Right lobe of liver (tissue), 4 donors: ENCODE measurements around the gene UHRF2.

ENCODE experiments used
- POLR2A ChIP-seq: fragments of 450-650 bp; IDR thresholded peaks from one replicate; pipeline ENCODE4 v1.6.1; 2017; ENCODE audit warnings: antibody characterized with exemption, mild to moderate bottlenecking
- TF ChIP-seq, protein P1 (sequence below), 4 donors: fragments of 200-600 bp in 3 of 4; fragments of 450-650 bp in 1 of 4; IDR thresholded peaks; one replicate each; pipeline versions ENCODE4 v1.5.1 to v1.8.0; 2016 to 2022; ENCODE audit warnings: antibody characterized with exemption in 4 of 4, mild to moderate bottlenecking in 2 of 4
- donor health status: DM: no; HTN: no; CAD: no.
- donor health status: DM: no; HTN: no; CAD: no.
- donor health status: DM: no; HTN: yes; CAD: no.

DNA sequence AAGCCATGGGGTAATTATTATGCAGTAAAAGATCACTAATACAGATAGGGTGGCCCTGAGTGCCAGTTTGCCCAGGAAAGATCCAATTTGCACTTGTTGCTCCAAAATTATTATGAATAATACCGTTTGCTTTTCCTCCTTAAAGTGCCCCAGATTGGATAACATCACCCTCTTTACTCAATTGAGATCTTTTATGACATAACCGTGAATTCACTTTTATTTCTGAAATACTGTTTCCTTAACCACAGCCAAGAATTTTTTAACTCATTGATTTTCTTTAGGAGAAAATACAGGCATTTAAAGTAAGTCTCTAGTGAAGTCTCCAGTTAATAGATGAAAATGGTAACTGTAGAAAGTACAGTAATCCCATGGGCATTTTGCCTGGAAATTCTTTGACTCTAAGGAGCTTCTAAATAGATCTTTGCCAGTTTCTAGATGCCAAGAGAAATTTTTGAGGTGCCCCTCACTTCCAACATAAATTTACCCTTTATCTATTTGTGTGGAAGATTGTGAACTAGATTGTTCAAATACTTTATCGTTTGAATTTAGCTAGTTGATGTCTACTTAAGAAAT lies 99.2 kb downstream of the UHRF2 start:
- TF ChIP-seq, protein P1, sequence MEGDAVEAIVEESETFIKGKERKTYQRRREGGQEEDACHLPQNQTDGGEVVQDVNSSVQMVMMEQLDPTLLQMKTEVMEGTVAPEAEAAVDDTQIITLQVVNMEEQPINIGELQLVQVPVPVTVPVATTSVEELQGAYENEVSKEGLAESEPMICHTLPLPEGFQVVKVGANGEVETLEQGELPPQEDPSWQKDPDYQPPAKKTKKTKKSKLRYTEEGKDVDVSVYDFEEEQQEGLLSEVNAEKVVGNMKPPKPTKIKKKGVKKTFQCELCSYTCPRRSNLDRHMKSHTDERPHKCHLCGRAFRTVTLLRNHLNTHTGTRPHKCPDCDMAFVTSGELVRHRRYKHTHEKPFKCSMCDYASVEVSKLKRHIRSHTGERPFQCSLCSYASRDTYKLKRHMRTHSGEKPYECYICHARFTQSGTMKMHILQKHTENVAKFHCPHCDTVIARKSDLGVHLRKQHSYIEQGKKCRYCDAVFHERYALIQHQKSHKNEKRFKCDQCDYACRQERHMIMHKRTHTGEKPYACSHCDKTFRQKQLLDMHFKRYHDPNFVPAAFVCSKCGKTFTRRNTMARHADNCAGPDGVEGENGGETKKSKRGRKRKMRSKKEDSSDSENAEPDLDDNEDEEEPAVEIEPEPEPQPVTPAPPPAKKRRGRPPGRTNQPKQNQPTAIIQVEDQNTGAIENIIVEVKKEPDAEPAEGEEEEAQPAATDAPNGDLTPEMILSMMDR (IDR thresholded peaks at IDR 0.05) = no peak
- no peak for TF ChIP-seq POLR2A
